HG03108 (cell line): ENCODE measurements around the gene MPPED1.

Experiments
- ATAC-seq: cut with Tn5 transposase; IDR thresholded peaks from one replicate; pipeline ENCODE4 v1.9.1; 2021; ENCODE audit warnings: moderate library complexity; ENCODE audit not compliant: unreplicated experiment

The MPPED1 gene

DNA sequence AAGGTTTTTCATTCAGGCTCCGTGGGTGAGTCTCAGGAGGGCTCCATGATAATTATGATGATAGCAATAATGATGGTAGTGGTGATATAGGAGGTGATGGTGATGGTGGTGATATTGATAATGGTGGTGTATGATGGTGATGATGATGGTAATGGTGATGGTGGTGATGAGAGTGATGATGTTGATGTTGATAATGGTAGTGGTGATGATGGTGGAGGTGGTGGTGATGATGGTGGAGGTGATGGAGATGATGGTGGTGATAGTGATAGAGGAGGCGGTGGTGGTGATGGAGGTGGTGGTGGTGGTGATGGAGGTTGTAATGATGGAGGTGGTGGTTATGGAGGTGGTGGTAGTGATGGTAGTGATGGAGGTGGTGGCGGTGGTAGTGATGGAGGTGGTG is 79.4 kb downstream of the MPPED1 start:
- no peak for ATAC-seq

DNA sequence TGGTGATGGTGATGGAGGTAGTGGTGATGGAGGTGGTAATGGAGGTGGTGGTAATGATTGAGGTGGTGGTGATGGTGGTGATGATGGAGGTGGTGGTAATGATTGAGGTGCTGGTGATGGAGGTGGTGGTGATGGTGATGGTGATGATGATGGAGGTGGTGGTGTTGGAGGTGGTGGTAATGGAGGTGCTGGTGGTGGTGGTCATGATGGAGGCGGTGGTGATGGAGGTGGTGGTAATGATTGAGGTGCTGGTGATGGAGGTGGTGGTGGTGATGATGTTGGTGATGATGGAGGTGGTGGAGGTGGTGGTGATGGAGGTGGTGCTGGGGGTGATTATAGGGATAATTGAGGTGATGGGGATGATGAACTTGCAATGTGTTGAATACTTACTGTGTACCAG is 79.9 kb downstream of the MPPED1 start:
- ATAC-seq, result no peak

DNA sequence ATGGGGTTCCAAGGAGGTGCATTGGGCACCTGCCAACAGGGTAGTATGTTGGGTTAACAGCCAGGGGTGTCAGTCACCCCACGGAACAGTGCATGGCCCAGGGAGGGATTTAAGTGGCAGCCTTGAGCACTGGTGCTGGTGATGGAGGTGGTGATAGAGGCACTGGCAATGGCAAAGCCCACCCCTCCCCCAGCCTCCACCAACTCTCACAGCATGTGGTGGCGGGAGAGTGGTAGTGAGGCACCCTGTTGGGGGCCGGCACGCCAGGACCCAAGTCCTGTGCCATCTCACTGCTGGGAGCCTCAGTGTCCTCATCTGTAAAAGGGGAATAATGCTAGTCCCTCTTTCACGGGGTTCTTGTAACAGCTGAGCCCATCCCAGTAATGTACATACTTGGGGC is 81.5 kb downstream of the MPPED1 start:
- ATAC-seq, result no peak

DNA sequence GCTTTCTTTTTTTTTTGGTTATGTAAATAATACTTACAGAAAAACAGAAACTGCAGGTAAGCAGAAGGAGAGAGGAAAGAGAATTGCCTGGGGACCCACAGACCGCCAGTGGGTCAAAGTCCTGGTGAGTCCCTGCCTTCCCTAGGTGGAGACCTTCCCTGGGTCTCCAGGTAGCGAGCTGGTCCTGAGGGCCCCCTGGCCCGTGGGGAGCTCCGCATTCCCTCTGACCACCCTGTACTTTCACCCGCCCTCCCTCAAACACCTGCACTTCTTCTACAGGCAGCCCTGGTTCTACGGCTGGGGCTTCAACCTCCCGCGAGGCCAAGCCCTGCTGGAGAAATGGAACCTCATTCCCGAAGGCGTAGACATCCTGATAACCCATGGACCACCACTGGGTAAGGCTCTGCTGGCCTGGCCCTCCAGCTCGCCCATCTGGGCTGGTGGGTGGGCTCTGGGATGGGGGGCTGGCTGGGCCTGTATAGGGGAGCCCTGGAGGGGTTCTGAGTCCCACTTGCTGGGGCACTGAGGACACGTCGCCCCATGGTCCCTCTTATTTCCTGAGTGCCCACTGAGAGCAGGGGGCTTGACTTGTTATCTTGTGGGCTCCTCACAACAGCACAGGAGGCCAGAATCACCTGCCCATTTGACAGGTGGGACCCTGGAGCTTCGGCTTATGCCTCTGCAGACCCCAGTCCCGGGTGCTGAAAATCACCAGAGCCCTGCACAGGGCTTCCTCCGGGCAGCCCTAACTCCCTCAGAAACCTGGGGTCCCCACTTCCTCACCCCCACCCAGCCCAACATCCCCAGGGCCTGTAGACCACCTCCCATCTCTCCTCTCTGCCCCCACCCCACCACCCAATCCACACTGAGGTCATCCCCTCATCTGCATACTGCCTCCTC is 86.4 kb downstream of the MPPED1 start:
- ATAC-seq, result no peak

DNA sequence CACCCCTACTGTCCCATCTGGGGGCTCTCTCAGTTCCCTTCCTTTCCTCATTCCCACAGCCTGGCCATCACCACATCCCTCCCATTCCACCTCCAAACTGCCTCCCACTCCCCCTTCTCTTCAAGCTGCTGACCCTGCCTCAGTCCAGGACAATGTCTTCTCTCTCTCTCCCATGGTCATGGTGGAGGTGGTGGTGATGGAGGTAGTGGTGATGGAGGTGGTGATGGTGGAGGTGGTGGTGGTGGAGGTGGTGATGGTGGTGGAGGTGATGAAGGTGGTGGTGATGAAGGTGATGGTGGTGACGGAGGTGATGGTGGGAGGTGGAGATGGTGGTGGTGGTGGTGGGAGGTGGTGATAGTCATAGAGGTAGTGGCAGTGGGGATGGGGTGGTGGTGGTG is 87.0 kb downstream of the MPPED1 start:
- no peak for ATAC-seq

DNA sequence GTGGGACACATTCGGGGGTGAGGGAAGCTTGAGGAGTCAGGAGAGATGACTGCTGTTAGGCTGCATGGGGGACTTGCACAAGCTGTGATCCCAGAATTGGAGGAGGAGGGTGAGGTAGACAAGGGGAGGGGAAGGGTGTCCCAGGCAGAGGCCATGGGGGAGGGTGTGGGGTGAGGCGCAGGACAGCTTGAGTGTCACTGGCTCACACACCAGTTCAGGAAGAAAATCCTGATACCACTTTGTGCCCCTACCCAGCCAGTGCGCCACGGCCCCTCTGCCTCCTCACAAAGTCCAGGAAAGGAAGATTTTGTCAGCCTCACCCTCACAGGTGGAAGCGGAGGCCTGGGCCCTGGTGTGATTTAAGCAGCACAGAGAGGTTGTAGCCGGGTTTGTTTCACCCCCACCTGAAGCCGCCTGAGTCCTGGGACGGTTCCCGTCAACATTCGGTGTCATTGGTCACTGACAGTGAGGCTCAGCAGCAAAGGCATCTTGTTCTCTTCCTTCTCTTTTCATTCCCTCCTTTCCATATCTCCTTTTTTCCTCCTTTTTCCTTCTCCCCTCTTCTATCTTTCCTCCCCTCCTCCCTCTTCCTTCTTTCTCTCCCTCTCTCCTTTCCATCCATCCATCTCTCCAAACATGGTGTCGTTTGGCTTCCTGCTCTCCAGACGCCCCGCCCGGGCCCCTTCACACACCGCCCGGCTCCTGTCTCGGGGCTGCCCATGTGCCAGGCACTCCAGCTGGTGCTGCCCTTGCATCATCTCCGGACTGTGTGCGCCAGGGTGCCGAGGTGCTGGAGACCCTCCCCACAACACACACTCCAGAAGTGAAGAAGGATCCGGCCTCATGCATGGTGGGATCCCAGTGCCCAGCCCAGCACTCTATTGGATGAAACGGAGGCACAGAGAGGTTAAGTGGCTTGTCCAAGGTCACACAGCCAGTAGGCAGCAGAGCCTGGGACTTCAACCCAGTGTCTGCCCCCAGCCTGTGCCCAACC is 89.3 kb downstream of the MPPED1 start:
- ATAC-seq, result no peak

DNA sequence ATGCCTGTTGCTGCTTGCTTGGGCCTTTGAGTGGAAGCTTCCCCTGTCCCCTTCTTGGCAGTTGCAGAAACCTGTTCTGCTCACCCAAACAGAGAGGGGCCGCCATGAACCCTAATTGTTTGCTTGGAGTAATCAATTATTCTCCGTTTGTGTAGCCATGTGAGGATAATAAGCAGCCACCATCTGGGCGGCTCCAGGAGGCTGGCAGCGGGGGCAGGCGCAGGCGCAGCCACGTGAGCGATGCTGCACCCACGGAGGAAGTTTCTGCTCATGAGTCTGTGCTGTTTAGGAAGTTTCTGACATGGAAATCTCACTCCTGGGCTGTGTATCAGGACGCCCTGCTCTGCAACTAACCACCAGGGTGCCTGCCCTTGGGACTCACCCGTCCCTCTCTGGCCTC is 90.1 kb downstream of the MPPED1 start:
- ATAC-seq, result no peak

DNA sequence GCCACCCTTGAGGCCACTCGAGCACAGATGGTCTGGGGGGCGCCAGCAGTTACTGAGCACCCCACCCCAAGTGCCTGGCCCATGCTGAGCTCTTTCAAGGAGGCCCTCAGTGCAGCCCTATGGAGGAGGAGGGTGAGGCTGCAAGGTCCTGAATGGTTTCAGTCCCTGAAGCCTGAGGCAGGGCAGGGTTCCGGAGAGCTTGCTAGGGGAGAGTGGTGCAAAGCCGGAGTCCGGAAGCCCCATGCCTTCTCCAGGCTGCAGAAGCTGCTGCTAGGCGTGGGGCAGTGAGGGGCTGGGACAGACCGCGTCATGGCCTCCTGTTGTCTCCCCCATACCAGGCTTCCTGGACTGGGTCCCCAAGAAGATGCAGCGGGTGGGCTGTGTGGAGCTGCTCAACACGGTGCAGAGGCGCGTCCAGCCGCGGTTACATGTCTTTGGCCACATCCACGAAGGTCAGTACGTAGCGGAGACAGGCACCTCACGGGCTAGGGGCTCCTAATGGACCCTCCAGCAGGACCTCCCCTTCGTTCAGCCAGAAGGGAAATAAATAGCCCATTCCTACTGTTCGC is 90.6 kb downstream of the MPPED1 start:
- no peak for ATAC-seq

DNA sequence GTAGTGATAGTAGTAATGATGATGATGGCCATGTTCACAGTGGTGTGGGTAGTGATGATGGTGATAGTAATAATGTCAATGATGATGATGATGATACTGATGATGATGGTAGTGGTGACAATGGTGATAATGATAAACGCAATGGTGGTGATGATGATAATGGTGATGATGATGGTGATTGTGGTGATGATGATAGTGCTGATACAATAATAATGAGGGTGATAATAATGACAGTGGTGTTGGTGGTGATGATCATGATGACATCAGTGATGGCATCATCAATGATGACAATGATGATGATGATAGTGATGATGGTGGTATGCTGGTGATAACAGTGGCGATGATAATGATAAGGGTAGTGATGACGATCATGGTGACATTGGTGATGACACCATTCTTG is 92.3 kb downstream of the MPPED1 start:
- no peak for ATAC-seq

DNA sequence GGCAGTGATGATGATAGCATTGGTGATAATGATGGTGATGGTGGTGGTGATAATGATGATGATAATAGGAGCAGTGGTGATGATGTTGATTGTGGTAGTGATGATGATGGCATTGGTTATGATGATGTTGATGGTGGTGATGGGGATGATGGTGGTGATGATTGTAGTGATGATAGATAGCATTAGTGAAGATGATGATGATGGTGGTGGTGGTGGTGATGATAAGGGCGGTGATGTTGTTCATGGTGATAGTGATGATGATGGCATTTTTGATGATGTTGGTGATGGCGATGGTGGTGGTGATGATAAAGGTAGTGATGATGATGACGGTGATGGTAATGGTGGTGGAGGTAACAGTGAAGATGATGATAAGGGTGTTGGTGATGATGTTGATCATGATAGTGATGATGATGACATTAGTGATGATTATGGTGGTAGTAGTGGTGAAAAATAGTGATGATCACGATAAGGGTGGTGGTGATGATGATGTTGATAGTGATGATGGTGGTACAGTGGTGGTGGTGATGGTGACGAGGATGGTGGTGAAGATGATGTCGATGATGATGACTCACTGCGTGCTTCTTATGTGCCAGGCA is 93.0 kb downstream of the MPPED1 start:
- no peak for ATAC-seq

DNA sequence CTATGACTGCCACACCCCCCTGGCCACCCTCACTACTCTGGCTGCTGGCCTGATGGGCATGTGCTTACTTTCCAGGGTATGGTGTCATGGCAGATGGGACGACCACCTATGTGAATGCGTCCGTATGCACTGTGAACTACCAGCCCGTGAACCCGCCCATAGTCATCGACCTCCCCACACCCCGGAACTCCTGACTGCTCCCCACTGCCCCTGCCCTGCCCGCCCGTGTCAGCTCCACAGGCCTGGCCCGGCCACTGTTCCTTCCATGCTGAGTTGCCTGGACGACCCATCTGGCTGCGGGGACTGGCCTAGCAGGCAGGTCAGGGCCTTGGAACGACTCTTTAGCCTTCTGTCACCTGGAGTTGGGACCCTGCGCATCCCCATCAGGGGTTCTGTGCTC is 93.6 kb downstream of the MPPED1 start:
- ATAC-seq, result no peak

DNA sequence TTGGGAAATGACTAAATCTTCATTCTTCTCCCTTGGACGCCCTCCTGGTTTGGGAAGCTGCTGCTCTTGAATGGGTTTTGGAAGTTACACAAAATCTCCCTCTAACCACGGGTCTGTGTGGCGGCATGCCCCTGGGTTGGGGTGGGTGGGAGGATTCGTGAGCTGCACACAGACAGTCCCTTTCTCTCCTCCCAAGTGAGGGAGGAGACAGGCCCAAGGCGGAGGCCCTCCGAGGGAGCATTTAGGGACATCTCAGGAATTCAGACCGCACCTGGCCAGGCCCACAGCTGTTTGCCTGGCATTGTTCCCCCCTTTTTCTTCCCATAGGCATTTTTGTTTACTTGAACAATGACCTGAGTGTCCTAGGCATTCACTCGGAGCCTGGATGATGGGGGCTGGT is 94.1 kb downstream of the MPPED1 start:
- no peak for ATAC-seq

DNA sequence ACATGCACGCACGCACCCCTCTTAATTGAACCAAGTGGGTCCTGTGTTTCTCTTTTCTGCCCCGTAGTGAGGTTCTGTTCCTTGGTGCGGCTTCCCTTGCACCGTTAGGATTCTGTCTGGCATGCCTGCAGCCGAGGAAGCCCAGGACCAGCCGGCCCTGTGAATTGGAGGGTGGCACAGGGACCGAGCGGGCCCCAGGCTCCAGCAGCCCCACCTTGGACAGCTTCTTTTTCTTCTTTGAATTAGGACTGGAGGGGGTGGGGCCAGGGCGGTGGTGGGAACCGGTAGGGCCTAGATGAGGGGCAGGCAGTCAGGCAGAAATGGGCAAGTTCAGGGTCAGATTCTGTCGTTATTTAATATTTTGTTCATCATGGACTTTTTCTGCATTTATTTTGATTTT is 94.7 kb downstream of the MPPED1 start:
- ATAC-seq, result no peak

DNA sequence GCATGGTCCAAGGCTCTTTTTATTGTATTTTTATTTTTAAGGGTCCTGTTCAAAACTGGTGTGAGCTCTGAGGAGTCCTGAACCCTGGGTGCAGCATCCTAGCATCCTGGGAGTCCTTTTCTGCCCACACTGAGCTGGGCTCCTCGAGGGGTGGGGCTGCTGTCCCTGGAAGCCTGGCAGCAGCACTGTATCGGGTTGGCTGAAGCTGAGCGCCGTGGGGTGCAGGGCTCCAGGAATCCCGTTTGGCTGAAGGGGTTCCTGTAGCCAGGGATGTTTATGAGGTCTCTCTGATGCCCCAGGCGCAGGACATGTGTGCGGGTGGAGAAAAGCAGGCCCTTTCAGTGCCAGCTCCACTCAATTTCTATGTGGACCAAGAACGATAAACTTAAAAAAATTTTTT is 95.4 kb downstream of the MPPED1 start:
- no peak for ATAC-seq

DNA sequence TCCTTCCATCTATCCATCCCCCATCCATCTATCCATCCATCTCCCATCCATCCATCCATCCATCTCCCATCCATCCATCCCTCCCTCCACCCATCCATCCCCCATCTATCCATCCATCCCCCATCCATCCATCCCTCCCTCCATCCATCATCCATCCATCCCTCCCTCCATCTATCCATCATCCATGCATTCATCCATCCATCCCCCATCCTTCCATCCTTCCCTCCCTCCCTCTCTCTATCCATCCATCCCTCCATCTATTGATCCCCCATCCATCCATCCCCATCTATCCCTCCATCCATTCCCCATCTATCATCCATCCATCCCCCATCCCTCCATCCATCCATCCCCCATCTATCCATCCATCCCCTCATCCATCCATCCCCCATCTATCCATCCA is 96.7 kb downstream of the MPPED1 start:
- no peak for ATAC-seq

DNA sequence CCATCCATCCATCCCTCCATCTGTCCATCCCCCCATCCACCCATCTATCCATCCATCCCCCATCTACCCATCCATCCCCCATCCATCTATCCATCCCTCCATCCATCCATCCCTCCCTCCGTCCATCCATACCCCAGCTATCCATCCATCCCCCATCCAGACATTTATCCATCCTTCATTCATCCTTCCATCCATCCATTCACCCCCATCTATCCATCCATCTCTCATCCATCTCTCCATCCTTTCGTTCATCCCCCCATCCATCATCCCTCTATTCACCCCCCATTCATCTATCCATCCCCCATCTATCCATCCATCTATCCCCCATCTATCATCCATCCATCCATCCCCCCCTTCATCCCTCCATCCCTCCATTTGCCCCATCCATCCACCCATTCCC is 97.5 kb downstream of the MPPED1 start:
- ATAC-seq, result no peak

DNA sequence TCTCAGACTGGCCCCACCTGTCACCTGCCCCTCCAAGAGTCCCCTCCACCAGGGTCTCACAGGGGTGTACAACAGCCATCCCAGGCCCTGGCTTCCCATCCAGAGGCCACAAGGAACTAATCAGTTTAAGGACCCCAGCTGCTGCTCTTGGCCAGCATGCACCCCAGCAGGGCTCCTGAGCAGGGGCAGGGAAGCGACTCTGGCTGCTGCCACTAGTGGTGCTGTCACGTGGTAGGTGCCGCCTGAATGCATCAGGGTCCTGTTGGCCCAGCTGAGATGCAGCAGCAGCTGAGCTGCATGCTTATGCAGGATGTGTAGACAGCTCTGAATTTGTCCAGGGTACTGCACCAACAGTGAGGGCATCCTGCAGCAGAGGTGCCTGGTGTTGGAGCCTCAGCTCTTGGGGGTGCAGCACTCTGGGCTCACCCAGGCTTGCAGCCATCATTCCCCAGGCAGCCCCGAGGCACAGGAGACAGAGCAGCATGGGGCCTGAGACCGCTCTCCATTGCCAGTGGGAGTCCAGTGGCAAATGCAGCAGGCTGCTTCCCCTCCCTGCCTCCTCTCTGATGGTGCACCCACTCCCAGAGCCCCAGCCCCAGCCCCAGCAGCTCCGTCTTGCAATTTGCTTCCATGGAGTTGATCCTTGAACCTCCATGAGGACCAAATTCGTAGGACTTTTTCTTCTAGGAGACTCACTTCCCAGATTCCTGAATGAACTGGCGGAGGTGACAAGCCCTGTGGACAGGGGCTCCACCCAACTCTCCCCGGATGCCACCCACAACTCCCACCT is 98.7 kb downstream of the MPPED1 start:
- ATAC-seq, result no peak

DNA sequence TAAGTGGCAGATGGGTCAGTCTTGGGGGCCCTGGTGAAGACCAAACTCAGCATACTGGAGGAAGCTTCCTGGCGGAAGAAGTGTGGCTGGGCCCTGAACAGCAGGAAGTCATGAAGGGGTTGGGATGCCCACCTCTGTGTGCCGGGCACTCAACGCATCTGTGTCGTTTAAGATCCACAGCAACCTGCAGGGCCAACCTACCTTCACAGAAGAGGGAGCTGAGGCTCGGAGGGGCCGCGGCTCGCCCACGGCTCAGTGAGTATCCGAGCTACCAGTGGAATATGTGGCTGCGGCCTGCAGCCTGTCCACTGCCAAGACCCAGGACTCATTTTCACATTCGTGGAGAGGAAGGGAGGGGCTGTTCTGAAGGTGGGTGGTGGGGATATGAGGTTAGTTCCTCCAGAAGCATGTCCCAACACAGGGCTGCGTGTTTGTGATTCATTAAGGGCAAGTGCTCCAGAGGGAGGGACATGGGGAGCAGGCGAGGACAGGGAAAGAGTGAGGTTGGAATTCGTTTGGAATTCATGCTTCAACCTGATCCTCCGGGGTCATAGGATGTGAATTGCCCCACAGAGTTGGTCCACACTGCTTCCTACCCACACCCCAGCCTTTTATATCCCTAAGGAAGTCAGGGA is 99.6 kb downstream of the MPPED1 start:
- no peak for ATAC-seq

DNA sequence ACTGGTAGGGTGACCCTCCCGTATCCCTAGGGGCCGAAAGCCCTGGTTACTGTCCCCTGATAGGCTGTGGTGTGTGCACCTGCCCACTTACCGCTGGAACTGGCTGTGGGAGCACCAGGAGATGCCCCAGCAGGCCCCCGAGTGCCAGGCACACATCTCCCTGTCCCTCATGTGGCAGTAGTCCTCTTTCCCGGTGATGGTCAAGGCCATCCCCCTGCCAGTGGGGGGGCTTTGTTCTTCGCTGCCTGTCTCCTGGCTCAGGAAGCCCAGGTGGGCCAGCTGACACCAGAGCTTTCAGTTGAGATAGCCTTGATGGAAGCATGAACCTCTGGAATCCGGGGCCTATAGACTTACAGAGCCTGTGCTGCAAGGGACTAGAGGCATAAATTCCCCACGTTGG is 100.5 kb downstream of the MPPED1 start:
- ATAC-seq, result no peak
